ENCODE results near the gene KLHL29. TPM values are rescaled to one million over a fixed set of nuclear protein-coding genes. Genes with fewer than 3 reads are reported as not detected.

Gene KLHL29
- total RNA-seq, 1 donor from 2014 or later, result 8.3 TPM

GRCh38 chr2:23487735-23488492 lies 102.9 kb downstream of the KLHL29 start:
- no peak for DNase-seq (ENCODE audit: extremely low read depth, low read depth, low spot score)

- DNase-seq (ENCODE audit: extremely low read depth, low read depth, low spot score), result no peak
These were observed 103.6 kb downstream of the KLHL29 start for GRCh38 chr2:23488584-23488983.

- no peak for DNase-seq (ENCODE audit: extremely low read depth, low read depth, low spot score)
These were observed 104.7 kb downstream of the KLHL29 start for GRCh38 chr2:23489471-23490322.

- no peak for DNase-seq (ENCODE audit: extremely low read depth, low read depth, low spot score)
These were observed 106.8 kb downstream of the KLHL29 start for GRCh38 chr2:23491591-23492336.

GRCh38 chr2:23492337-23492675 lies 107.3 kb downstream of the KLHL29 start:
- no peak for DNase-seq (ENCODE audit: extremely low read depth, low read depth, low spot score)

- DNase-seq (ENCODE audit: extremely low read depth, low read depth, low spot score), result no peak
These were observed 107.9 kb downstream of the KLHL29 start for GRCh38 chr2:23492921-23493320.

GRCh38 chr2:23493846-23494245 lies 108.9 kb downstream of the KLHL29 start:
- DNase-seq (ENCODE audit: extremely low read depth, low read depth, low spot score), result no peak

- DNase-seq (ENCODE audit: extremely low read depth, low read depth, low spot score), result no peak
These were observed 109.3 kb downstream of the KLHL29 start for GRCh38 chr2:23494286-23494685.

GRCh38 chr2:23495661-23496114 lies 110.7 kb downstream of the KLHL29 start:
- DNase-seq (ENCODE audit: extremely low read depth, low read depth, low spot score), result no peak

- DNase-seq (ENCODE audit: extremely low read depth, low read depth, low spot score), result no peak
These were observed 111.5 kb downstream of the KLHL29 start for GRCh38 chr2:23496456-23496855.

- DNase-seq (ENCODE audit: extremely low read depth, low read depth, low spot score), result peak; percentile 18
These were observed 112.1 kb downstream of the KLHL29 start for GRCh38 chr2:23497063-23497462.

- DNase-seq (ENCODE audit: extremely low read depth, low read depth, low spot score), result no peak
These were observed 112.6 kb downstream of the KLHL29 start for GRCh38 chr2:23497536-23497935.

GRCh38 chr2:23498943-23499342 lies 114.0 kb downstream of the KLHL29 start:
- DNase-seq (ENCODE audit: extremely low read depth, low read depth, low spot score), result no peak

- no peak for DNase-seq (ENCODE audit: extremely low read depth, low read depth, low spot score)
These were observed 114.5 kb downstream of the KLHL29 start for GRCh38 chr2:23499439-23499838.

- DNase-seq (ENCODE audit: extremely low read depth, low read depth, low spot score), result no peak
These were observed 115.9 kb downstream of the KLHL29 start for GRCh38 chr2:23500836-23501235.

GRCh38 chr2:23502096-23502495 lies 117.1 kb downstream of the KLHL29 start:
- no peak for DNase-seq (ENCODE audit: extremely low read depth, low read depth, low spot score)

GRCh38 chr2:23503097-23503496 lies 118.1 kb downstream of the KLHL29 start:
- no peak for DNase-seq (ENCODE audit: extremely low read depth, low read depth, low spot score)

GRCh38 chr2:23503682-23504081 lies 118.7 kb downstream of the KLHL29 start:
- DNase-seq (ENCODE audit: extremely low read depth, low read depth, low spot score), result no peak

- no peak for DNase-seq (ENCODE audit: extremely low read depth, low read depth, low spot score)
These were observed 119.6 kb downstream of the KLHL29 start for GRCh38 chr2:23504591-23504990.

GRCh38 chr2:23505218-23505983 lies 120.4 kb downstream of the KLHL29 start:
- no peak for DNase-seq (ENCODE audit: extremely low read depth, low read depth, low spot score)

- no peak for DNase-seq (ENCODE audit: extremely low read depth, low read depth, low spot score)
These were observed 121.0 kb downstream of the KLHL29 start for GRCh38 chr2:23505984-23506380.

Data from glomerular endothelial cell (primary cell).